K562 (cell line): Measurements from ENCODE around the gene SLC25A5. TPM values are rescaled to one million over a fixed set of nuclear protein-coding genes. Genes with fewer than 3 reads are reported as not detected.

ENCODE experiments used
- ATF3 ChIP-seq, 2 experiments: fragments of 450-650 bp in 1 of 2; sonication (generic) in 1 of 2; formaldehyde crosslinking in 1 of 2; IDR thresholded peaks in 1 of 2; conservative IDR thresholded peaks in 1 of 2; 2 replicates each; pipeline versions ENCODE4 v1.6.1 to v1.8.1; 2016 to 2023; ENCODE audit warnings: mild to moderate bottlenecking in 2 of 2, moderate library complexity in 2 of 2, inconsistent platforms in 1 of 2, missing genetic modification reagents in 1 of 2
- HMBOX1 ChIP-seq: sonication (generic); IDR thresholded peaks from 2 replicates; pipeline ENCODE4 v1.6.1; 2016
- HNRNPH1 ChIP-seq: fragments of 200-400 bp; formaldehyde crosslinking; optimal IDR thresholded peaks from 2 replicates; pipeline ENCODE3; 2017; ENCODE audit warnings: low read depth, mild to moderate bottlenecking, low read length, moderate library complexity
- IFI16 ChIP-seq: fragments of 250-450 bp; sonication (Bioruptor Pico); IDR thresholded peaks from 2 replicates; pipeline ENCODE4 v2.1.2; 2022; ENCODE audit warnings: mild to moderate bottlenecking, inconsistent platforms
- POU5F1 ChIP-seq: fragments of 150-350 bp; IDR thresholded peaks from 2 replicates; pipeline ENCODE4 v1.6.1; 2014; ENCODE audit warnings: borderline replicate concordance, low read length, low read depth, mild to moderate bottlenecking; ENCODE audit not compliant: partially characterized antibody
- SIN3B ChIP-seq: fragments of 450-650 bp; IDR thresholded peaks from 2 replicates; pipeline ENCODE4 v1.6.1; 2017; ENCODE audit warnings: low read depth, mild to moderate bottlenecking, moderate library complexity
- ZC3H8 ChIP-seq: fragments of 450-650 bp; IDR thresholded peaks from 2 replicates; pipeline ENCODE4 v1.6.1; 2017
- polyA plus RNA-seq, 8 experiments: library from polyadenylated mRNA; depleted of rRNA in 4 of 8; stranded (reverse) in 5 of 8; unstranded in 3 of 8; fragments of >200 nt; fragmentation: Nextera tagmentation in 2 of 8; fragmentation: Illumina TruSeq in 1 of 8; extraction: Ambion mirVana in 2 of 8; extraction: Trizol in 1 of 8; gene quantifications; 2 replicates each; pipeline versions ENCODE4 v1.2.1 to v1.2.3, GENCODE V29; 2011 to 2014; ENCODE audit warnings: inconsistent platforms in 1 of 8, missing spikeins in 1 of 8
- total RNA-seq, 7 experiments: library from RNA; depleted of rRNA in 6 of 7; stranded (reverse); fragments of >200 nt in 6 of 7; fragmentation: Illumina TruSeq in 2 of 7; extraction: Trizol in 2 of 7; gene quantifications; 2 replicates each; pipeline versions ENCODE4 v1.2.1 to v1.2.3, GENCODE V29; 2011 to 2021; ENCODE audit warnings: low replicate concordance in 1 of 7
- TF ChIP-seq, protein P1 (sequence below): fragments of 250-450 bp; sonication (Bioruptor Pico); IDR thresholded peaks from 2 replicates; pipeline ENCODE4 v1.5.0; 2022; ENCODE audit warnings: mild to moderate bottlenecking
- TF ChIP-seq, protein P2 (sequence below): fragments of 450-650 bp; IDR thresholded peaks from 2 replicates; pipeline ENCODE4 v1.6.1; 2016; ENCODE audit warnings: low read depth

The SLC25A5 gene
- total and polyA plus RNA-seq, 9 of the 15 experiments (the other 6 are each of a cell fraction or from before 2014, with no cell fraction given), result 470 to 5,247 (median 596) TPM

DNA sequence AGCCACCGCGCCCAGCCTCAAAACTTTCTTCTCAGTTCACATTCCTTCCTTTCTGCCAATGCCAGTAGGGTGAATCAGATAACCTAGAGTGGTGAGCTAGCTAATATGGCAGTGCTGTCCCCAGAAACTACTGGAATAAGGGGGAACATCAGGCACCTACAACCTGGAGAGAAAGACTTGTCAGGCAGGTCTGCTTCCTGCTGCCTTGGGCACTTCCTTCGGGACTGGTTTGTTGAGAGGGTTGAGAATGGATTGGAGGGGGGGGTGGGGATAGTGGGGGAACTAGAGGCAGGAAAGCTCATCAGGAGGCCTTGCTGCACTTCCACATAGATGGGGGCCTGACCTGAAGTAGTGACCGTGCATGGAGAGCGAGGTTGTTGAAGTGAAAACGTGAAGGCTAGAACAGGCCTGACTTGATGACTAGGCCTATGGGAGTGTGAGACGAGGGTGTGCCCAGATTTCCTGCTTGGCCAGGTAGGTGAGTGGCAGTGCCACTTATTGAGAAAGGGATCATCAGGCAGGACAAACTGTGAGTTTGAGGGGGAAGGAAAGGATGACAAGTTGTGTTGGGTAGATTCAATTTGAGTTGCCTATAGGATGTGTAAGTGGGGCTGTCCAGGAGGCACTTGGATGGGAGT, 33.4 kb downstream of the SLC25A5 start (continued):
- TF ChIP-seq, protein P1, sequence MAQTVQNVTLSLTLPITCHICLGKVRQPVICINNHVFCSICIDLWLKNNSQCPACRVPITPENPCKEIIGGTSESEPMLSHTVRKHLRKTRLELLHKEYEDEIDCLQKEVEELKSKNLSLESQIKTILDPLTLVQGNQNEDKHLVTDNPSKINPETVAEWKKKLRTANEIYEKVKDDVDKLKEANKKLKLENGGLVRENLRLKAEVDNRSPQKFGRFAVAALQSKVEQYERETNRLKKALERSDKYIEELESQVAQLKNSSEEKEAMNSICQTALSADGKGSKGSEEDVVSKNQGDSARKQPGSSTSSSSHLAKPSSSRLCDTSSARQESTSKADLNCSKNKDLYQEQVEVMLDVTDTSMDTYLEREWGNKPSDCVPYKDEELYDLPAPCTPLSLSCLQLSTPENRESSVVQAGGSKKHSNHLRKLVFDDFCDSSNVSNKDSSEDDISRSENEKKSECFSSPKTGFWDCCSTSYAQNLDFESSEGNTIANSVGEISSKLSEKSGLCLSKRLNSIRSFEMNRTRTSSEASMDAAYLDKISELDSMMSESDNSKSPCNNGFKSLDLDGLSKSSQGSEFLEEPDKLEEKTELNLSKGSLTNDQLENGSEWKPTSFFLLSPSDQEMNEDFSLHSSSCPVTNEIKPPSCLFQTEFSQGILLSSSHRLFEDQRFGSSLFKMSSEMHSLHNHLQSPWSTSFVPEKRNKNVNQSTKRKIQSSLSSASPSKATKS (CRISPR knock-in tag), result no peak
- no peak for TF ChIP-seq ZC3H8
- TF ChIP-seq SIN3B, result no peak
- TF ChIP-seq ATF3 (IDR thresholded peaks at IDR 0.05), result no peak
- TF ChIP-seq ATF3 (CRISPR knock-in tag; conservative IDR thresholded peaks at IDR 0.05), result no peak
- TF ChIP-seq IFI16 (CRISPR knock-in tag), result no peak
- no peak for TF ChIP-seq POU5F1
- TF ChIP-seq, protein P2, sequence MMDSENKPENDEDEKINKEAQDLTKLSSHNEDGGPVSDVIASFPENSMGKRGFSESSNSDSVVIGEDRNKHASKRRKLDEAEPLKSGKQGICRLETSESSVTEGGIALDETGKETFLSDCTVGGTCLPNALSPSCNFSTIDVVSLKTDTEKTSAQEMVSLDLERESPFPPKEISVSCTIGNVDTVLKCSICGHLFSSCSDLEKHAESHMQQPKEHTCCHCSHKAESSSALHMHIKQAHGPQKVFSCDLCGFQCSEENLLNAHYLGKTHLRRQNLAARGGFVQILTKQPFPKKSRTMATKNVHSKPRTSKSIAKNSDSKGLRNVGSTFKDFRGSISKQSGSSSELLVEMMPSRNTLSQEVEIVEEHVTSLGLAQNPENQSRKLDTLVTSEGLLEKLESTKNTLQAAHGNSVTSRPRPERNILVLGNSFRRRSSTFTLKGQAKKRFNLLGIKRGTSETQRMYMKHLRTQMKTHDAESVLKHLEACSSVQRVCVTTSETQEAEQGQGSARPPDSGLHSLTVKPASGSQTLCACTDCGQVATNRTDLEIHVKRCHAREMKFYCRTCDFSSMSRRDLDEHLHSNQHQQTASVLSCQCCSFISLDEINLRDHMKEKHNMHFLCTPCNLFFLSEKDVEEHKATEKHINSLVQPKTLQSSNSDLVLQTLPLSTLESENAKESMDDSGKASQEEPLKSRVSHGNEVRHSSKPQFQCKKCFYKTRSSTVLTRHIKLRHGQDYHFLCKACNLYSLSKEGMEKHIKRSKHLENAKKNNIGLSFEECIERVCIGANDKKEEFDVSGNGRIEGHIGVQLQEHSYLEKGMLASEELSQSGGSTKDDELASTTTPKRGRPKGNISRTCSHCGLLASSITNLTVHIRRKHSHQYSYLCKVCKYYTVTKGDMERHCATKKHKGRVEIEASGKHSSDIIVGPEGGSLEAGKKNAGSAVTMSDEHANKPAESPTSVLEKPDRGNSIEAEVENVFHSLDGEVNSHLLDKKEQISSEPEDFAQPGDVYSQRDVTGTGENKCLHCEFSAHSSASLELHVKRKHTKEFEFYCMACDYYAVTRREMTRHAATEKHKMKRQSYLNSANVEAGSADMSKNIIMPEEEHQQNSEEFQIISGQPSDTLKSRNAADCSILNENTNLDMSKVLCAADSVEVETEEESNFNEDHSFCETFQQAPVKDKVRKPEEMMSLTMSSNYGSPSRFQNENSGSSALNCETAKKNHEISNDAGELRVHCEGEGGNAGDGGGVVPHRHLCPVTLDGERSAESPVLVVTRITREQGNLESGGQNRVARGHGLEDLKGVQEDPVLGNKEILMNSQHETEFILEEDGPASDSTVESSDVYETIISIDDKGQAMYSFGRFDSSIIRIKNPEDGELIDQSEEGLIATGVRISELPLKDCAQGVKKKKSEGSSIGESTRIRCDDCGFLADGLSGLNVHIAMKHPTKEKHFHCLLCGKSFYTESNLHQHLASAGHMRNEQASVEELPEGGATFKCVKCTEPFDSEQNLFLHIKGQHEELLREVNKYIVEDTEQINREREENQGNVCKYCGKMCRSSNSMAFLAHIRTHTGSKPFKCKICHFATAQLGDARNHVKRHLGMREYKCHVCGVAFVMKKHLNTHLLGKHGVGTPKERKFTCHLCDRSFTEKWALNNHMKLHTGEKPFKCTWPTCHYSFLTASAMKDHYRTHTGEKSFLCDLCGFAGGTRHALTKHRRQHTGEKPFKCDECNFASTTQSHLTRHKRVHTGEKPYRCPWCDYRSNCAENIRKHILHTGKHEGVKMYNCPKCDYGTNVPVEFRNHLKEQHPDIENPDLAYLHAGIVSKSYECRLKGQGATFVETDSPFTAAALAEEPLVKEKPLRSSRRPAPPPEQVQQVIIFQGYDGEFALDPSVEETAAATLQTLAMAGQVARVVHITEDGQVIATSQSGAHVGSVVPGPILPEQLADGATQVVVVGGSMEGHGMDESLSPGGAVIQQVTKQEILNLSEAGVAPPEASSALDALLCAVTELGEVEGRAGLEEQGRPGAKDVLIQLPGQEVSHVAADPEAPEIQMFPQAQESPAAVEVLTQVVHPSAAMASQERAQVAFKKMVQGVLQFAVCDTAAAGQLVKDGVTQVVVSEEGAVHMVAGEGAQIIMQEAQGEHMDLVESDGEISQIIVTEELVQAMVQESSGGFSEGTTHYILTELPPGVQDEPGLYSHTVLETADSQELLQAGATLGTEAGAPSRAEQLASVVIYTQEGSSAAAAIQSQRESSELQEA, result no peak
- no peak for TF ChIP-seq HMBOX1
- no peak for TF ChIP-seq HNRNPH1
